HG02623 (cell line): ENCODE results near the gene TAOK3.
"Not testable (repeated sequence)": the region's sequence is repeated elsewhere in the genome, so short reads cannot be mapped to it uniquely, and the experiment has no call there.

Source experiments
- ATAC-seq: cut with Tn5 transposase; IDR thresholded peaks from one replicate; pipeline ENCODE4 v1.9.1; 2021; ENCODE audit warnings: moderate library complexity; ENCODE audit not compliant: unreplicated experiment

Gene TAOK3

DNA sequence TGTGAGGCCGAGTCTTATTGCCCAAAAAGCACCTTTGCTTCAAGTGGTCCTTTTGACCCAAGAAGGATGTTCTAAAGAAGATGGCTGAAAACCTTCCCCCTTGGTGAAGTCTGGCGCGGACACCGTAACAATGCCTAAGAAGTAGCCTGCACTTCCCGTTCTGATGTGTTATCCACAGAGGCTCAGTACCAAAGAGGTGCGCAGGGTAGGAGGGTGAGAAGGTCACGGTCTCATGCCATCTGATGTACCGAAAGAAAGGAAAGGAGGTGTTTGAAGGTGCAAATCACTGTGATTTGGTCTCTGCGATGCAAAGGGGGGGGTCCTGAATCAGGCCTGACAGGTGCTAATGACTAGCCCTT lies 226.9 kb downstream of the TAOK3 start:
- no peak for ATAC-seq

GRCh38 chr12:118145113-118145797 lies 227.5 kb downstream of the TAOK3 start:
- ATAC-seq, result no peak

DNA sequence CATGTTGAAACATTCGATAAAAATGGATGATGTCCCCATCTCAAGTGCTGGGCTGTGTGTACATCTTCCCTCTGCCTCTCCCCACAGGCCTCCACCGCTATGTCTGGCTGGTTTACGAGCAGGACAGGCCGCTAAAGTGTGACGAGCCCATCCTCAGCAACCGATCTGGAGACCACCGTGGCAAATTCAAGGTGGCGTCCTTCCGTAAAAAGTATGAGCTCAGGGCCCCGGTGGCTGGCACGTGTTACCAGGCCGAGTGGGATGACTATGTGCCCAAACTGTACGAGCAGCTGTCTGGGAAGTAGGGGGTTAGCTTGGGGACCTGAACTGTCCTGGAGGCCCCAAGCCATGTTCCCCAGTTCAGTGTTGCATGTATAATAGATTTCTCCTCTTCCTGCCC lies 228.2 kb downstream of the TAOK3 start:
- no peak for ATAC-seq

DNA sequence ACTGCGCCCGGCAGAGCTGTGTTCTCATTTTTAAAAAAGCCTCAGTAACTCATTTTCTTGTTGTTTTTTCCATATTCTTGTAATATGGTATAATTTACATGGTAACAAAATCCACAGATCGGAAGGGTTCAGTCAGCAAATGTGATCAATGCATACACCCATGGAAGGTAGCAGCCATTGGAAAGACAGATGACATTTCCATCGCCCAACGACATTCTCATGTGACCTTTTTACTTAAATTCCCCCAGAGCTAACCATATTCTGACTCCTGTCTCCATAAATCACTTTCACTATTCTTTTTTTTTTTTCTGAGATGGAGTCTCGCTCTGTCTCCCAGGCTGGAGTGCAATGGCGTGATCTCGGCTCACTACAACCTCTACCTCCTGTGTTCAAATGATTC lies 231.9 kb downstream of the TAOK3 start:
- no peak for ATAC-seq

DNA sequence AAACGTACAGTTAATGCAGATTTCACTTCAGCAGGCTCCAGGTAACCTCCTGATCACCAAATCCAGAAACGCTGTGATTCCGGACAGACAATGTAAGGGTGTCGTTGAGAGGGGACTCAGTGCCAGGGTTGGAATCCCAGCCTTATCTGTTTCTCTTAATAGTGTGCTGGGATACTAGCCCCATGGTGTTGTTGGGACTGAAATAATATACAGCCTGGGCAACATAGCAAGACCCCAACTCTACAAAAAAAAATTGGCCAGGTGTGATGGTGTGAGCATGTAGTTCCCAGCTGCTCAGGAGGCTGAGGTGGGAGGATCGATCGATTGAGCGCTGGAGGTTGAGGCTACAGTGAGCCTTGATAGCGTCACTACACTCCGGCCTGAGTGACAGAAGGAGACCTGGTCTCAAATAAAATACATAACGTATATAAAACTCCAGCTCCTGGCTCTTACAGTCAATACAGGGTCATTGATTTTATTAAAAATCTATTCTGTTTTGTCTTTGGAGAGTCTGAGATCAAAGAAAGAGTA lies 235.5 kb downstream of the TAOK3 start:
- ATAC-seq, result no peak

DNA sequence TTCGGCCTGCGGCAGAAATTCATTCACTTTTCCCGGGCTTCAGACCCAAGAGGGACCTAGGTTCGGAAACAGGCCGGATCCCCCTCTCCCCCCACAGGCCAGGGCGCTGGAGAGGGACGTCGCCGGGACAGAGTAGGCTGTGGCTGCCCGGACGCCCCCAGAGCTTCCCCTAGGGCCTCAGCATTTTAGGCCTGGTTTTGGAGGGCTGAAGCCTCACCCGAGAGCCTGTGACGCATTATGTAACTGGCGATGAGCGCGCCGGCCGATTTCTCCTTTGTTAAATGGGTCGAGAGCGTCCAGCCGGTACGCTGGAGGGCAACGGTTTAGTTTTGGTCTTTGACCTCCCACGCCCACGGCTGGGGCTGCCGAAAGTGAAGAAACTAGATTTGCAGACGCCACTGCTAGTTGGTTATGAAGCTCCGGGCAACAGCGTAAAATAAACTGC lies 236.1 kb downstream of the TAOK3 start:
- peak; percentile 26 for ATAC-seq

- peak; percentile 96 for ATAC-seq
Observed at GRCh38 chr12:118135788-118136558, 236.7 kb downstream of the TAOK3 start, which contains the start of gene PEBP1. Gene PEBP1 (plus strand): TSS chr12:118136124. CDS start chr12:118136210, 86 bp downstream.

DNA sequence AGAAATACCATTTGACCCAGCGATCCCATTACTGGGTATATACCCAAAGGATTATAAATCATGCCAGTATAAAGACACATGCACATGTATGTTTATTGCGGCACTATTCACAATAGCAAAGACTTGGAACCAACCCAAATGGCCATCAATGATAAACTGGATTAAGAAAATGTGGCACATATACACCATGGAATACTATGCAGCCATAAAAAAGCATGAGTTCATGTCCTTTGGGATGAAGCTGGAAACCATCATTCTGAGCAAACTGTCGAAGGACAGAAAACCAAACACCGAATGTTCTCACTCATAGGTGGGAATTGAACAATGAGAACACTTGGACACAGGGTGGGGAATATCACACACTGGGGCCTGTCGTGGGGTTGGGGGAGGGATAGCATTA lies 243.3 kb downstream of the TAOK3 start:
- not testable (repeated sequence) for ATAC-seq

DNA sequence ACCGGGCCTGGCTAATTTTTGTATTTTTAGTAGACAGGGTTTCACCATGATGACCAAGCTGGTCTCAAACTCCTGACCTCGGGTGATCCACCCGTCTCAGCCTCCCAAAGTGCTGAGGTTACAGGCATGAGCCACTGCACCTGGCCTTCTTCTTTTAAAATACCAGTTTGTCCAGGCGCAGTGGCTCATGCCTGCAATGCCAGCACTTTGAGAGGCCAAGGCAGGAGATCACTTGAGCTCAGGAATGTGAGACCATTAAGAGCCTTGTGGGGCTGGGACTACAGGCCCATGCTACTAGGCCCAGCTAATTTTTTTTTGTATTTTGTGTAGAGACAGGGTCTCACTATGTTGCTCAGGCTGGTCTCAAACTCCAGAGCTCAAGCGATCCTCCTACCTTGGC lies 244.8 kb downstream of the TAOK3 start:
- ATAC-seq, result no peak

DNA sequence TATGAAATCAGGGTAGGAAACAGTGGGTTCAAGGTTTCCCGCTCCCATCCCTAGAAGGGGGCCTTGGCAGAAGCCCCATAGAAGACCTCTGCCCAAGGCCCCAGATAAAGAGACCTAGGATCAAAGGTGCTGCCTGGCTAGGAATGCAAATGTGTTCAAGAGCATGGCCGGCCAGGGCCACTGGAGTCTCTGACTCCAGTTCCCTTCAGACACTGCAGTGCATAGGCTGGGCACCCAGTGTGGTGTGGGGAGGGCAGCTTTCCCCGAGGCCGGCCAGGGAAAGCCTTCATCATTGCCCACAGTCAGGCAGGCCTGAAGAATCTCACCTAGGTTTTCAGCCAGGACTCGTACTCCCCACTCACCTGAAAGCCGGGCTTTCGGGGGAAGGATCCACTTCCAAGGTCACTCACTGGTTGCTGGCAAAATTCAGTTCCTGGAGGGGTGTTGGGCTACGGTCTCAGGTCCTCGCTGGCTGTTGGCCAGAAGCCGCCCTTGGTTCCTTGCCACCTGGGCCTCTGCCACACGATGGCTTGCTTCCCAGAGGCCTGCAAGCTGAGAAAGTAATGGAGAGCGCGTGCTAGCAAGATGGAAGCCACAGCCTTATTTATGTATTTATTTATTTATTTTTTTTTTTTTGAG lies 246.5 kb downstream of the TAOK3 start:
- ATAC-seq, result no peak

- no peak for ATAC-seq
Observed at GRCh38 chr12:118125743-118126118, 247.0 kb downstream of the TAOK3 start.

DNA sequence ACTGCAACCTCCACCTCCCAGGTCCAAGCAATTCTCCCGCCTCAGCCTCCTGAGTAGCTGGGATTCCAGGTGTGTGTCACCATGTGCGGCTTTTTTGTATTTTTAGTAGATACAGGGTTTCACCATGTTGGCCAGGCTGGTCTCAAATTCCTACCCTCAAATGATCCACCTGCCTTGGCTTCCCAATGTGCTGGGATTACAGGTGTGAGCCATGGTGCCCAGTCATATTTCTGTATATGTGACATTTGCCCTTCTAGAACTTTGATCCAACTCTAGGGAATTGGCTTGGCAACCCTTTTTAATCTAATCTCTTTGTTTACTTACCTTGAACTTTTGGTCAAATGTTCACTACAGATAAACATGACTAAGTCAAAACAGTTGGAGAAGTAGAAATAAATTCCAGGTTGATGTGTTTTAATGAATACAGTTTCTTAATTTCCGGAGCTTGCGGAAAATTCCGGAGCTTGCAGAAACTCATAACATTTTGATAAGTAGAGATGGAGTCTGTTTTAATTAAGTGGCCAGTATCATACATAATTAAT lies 248.3 kb downstream of the TAOK3 start:
- no peak for ATAC-seq

DNA sequence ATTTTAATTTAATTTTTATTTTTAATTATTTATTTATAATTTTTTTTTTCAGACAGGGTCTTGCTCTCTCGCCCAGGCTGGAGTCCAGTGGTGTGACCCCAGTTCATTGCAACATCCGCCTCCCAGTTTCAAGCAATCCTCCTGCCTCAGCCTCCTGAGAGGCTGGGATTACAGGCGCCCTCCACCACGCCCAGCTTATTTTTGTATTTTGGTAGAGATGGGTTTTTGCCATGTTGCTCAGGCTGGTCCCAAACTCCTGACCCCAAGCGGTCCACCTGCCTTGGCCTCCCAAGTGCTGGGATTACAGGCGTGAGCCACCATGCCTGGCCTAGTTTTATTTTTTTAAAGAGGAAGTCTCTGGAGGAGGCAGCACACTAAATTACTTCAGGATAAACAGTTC lies 250.4 kb downstream of the TAOK3 start:
- ATAC-seq, result no peak

DNA sequence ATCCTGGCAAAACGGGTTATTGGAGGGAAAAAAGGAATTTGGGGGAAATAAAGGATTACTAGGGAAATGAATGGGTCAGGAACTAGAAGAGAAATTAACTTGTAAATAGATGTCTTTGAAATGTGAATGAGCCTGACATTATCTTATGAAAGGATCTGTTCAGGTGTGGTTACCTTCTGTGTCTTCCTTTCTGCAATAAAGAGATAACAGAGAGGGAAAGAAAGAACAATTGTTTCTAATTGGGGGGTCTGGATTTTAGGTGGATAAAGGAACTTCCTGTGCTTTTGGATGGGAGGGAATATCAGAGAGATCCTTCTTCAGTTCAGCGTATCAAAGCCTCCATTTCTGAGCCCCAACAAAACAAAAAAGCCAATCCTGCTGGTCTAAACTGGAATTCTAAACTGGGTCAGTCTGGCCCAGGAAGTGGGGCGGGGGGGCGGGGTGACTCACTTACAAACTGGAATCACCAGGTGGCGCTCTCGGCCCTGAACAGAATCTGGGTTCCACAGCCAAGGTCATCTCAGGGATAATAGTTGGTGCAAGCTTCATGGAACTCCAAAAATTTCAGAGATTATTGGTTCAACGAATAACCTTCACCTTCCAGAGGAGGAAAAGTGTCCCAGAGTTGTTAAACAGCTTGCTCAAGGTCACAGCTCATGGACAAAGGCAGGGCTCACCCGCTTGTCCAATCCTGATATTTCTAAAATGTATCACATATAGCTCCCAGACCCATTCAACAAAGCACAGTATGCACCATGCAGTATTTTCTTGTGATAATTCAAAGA lies 251.9 kb downstream of the TAOK3 start:
- no peak for ATAC-seq

GRCh38 chr12:118119449-118119879 lies 253.2 kb downstream of the TAOK3 start:
- no peak for ATAC-seq

DNA sequence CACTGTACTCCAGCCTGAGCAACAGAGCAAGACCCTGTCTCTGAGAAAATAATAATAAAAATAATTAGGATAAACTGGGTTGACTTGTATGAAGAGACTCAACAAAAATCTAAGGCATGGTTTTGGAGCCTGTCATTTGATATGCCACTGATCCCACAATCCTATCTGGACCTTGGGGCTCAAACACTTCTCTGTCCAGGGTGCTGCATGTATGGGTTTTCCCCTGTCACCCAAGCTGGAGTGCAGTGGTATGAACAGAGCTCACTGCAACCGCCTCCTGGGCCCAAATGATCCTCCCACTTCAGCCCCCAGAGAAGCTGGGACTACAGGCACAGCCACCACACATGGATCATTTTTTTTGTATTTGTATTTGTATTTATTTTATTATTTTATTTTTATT lies 263.6 kb downstream of the TAOK3 start:
- ATAC-seq, result no peak

DNA sequence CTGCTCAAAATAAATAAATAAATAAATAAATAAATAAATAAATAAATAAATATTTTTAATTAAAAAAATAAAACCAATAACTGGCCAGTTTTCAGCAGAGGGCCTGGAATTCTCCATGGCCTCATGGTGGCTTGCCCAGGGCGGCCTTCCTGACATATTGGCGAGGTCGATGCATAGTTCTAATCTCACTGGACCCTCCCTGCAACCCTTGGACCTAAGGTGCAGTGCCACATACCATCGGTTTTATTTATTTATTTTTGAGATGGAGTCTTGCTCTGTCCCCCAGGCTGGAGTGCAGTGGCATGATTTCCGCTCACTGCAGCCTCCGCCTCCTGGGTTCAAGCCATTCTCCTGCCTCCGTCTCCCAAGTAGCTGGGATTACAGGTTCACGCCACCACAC lies 265.0 kb downstream of the TAOK3 start:
- no peak for ATAC-seq

DNA sequence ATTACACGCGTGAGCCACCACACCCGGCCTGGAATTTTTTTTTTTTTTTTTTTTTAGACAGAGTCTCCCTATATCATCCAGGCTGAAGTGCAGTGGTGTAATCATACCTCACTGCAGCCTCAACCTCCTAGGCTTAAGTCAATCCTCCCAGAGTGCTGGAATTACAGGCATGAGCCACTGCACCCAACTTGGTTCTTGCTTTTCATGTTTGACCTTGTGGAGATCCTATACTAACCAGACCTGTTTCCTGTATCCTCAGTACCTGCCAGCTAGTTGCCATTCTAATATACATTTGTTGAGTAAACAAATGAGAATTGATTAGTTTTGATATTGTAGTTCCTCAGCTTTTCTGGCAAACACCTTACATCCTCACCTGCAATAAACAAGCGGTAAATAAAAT lies 265.7 kb downstream of the TAOK3 start:
- ATAC-seq, result no peak

DNA sequence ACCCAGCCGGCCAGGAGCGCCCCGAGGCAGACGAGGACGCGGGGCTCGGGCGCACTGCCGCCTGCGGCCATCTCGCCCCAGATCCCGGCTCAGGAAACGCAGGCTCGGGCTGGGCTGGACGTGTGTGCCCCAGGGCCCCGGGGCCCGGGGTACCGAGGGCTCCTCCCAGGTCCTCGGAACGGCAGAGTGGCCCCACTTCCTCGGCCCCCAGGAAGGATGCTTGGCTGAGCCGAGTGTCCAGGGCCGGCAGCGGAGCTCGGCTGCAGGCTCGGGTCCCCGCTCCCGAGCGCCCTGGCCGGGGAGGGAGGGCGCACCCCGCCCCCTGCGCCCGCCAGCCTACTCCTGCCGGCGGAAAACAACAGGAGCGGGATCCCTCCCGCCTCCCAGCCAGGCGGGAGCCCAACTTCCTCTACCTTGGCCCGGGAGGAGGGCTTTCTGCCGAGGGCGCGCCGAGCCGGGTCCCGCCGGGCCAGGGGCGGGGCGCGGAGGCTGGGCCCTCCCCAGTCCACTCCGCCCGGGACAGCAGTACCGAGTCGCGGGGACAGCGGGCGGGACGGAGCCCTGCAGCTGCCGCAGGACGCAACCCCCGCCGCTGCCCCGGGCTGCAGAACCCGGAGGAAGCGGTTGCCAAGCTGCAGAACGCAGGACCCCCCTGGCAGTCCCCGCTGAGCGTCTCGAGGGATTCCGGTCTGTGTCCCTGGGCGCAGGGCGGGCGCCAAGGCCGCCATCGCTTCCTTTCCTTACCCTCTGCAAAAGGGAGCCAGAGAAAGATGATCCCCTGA lies 268.9 kb downstream of the TAOK3 start, which contains the start of gene VSIG10:
VSIG10 (minus strand) TSS at position 411 of the 782 bp plus-strand sequence; CDS start at position 71, 340 bp downstream.
- no peak for ATAC-seq

GRCh38 chr12:118103201-118103600 lies 269.5 kb downstream of the TAOK3 start:
- ATAC-seq, result no peak
